ENCODE data around the gene CCDC47.
A peak's percentile ranks its signal among the peaks of the same experiment; 100 is the strongest.
"Not testable (repeated sequence)": the region's sequence is repeated elsewhere in the genome, so short reads cannot be mapped to it uniquely, and the experiment has no call there.

The CCDC47 gene

GRCh38 chr17:63780928-63781327 is 7.5 kb upstream of the CCDC47 start:
- DNase-seq: no peak

DNA sequence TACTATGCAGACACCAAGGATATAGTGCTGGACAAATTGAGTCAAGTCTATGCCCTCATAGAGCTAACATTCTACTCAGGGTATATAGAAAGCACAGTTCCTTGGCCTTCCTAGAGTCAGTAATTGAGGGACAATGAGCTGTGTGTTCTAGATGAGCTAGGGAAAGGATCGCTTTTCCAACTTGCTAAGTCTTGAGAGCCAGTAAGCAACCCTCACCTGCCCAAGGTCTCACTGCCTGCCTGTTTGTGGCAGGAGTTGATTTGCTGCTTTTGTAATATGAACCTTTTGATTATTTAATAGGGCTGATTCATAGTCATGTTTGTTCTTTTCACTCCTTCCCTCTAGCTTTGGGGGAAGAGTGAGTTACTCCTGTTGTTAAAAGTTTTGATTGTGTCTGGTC is 7.1 kb upstream of the CCDC47 start:
- no peak for DNase-seq

GRCh38 chr17:63775420-63775819 is 2.0 kb upstream of the CCDC47 start:
- DNase-seq: no peak

- no peak for DNase-seq
Observed at GRCh38 chr17:63774969-63775265, 1.5 kb upstream of the CCDC47 start.

DNA sequence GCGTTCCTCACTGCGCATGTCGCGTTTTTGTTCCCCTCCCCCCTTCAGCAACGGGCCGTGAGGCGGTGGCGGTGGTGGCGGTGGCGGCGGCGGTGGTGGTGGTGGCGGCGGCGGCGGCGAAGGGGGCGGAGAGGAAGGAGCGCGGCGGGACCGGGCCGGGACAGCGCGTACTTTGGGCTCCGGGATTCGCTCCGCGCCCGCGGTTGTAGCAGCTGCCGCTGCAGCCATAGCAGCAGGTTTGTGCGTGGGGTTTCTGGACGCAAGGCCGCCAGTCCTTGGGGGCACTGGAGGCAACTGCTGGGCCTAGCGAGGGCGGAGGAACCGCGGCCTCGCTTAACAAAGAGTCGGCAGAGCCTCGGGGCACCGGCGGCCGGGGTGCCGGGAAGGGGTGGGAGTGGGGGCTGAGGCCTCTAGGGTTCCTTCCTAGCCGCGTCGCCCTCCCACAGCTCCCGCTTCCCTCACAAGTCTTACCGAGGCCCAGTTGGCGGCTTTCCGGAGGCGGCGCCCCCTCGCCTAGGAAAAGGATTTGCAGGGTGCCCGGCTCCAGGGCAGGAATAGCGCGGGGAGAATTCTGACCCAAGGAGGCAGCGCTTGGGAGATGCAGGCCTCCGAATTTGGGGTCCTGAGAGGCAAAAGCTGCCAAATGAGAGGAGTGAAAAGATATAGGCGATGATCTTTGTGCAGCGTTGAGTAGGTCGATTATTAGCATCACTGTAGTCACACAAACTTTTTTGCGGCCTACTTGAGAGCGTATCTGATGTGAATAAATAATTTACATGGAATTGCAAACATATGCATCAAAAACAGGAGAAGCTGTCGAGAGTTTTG is 958 bp upstream of the CCDC47 start, which contains the start of gene DDX42:
DDX42 (plus strand) TSS at position 30 of the 828 bp plus-strand sequence. CDS start 12,880 bp downstream, outside the sequence.
- no peak for DNase-seq

DNA sequence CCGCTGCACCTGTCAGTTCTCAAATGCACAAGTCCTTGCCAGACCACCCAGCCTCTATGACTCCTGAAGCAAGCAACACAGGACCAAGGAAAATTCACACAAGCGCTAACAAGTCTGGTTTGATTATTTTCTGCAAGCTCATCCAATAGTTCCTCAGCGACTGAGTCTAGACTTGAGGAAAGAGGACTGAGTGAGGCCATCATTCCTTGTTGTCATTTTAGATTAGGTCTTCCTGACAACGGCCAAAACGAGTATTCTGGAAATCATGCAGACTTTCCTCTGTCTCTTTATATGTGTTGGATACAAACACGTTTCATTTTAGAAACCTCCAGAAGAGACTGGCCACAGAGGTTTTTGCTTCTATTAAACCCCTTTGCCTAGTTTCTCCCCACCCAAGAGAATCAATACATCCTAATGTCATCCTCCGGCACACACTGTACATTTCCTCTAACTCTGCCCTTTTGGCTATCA is 561 bp downstream of the CCDC47 start:
- DNase-seq: no peak

GRCh38 chr17:63768433-63768832 is 5.0 kb downstream of the CCDC47 start:
- DNase-seq: no peak

- no peak for DNase-seq
Observed at GRCh38 chr17:63766754-63767153, 6.6 kb downstream of the CCDC47 start.

DNA sequence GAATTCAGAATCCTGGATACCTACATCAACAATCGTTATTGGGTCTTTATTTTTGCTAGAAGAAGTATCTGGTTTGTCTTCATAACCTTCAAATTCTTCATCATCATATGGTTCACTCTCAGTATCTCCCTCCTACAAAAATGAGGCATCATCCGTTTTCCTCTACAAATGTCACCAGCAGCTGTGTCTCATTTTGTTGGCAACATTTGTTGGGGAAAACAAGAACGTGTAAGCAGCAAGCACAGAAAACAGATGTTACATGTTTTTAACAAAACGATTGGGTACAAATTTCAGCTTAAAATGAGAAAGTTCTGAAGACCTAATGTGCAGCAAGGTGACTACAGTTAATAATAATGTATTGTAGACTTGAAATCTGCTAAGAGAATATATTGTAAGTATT is 8.7 kb downstream of the CCDC47 start:
- no peak for DNase-seq

- DNase-seq: no peak
Observed at GRCh38 chr17:63762161-63763078, 11.0 kb downstream of the CCDC47 start.

DNA sequence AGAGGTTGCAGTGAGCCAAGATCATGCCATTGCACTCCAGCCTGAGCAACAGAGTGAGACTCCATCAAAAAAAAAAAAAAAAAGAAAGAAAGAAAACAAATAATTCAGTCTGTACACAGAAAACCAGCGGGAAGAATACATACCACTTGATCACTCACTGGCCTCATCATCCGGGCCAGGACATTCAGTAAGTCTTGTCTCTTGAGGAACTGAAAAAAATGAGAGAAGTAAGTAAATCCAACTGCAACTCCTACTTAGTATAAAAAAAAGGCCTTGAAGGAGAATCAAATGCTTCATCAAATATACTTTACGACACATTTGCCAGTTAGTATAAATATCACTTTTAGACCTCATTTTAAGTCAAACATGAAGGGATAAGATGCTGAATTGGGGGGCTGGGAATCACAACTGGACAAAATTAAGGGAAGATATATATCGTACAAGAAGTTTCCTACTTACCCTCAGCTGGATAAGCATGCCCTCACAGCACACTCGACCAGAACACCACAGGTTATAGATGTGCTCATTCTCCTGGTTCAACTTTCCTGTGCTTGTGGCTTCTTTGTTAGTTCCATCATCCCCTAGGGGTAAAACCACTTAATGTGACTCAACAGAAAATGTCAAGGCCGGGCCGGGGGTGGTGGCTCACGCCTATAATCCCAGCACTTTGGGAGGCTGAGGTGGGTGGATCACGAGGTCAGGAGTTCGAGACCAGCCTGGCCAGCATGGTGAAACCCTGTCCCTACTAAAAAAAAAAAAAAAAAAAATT is 12.4 kb downstream of the CCDC47 start:
- DNase-seq: no peak

- DNase-seq: no peak
Observed at GRCh38 chr17:63758428-63758827, 15.0 kb downstream of the CCDC47 start.

GRCh38 chr17:63754046-63754445 is 19.4 kb downstream of the CCDC47 start:
- no peak for DNase-seq

DNA sequence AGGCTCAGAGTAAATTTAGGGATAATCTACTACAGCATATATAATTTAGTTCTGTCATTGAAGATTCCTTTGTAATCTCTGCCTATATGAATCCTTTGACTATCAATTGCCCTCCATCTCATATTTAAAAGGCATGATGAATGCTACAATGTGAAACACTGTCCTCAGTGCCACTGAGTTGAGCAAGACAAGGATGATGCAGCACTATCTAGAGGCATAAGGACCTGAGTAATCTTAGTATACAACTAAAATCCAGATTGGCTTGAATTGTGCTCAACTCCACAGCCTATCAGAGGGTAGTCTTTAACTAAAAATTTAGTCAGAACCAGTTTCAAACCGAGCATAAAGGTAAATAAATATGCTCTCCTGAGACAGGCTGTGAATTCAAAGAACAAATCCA is 20.2 kb downstream of the CCDC47 start:
- no peak for DNase-seq

DNA sequence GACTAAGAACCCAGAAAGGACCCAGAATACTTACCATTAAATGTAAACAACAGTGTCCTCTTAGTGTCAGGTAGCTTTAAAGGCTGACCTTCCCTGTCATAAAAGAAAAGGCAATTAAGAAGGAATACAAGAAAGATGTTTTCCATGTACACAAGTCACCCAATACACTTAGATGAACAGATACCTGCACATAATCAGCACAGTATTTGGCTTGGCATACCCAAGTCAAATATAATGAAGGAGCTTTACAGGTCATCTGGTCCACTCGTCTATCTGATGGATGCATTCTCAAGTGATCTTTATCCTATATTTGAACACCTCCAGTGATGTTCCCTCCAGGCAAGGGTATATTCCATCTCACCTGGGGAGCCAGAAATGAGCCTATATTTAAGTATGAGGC is 20.7 kb downstream of the CCDC47 start:
- no peak for DNase-seq

DNA sequence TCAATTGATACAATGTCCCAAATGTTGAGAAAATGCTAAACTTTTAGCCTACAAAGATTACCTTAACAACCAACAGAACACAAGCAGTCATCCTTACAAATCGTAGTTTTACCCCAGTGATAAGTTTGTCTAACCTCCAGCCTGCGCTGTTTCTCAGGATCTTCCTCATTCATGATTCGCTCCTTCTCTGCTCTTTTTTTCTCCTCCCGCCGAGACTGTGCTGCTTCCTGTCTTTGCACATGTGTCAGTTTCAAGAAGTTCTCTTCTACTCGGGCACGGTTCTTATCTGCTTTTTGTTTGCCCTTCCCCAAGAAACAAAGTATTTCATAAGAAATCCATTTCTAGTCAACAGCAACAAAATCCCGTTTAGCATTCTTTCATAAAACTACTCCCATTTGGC is 21.6 kb downstream of the CCDC47 start:
- no peak for DNase-seq

DNA sequence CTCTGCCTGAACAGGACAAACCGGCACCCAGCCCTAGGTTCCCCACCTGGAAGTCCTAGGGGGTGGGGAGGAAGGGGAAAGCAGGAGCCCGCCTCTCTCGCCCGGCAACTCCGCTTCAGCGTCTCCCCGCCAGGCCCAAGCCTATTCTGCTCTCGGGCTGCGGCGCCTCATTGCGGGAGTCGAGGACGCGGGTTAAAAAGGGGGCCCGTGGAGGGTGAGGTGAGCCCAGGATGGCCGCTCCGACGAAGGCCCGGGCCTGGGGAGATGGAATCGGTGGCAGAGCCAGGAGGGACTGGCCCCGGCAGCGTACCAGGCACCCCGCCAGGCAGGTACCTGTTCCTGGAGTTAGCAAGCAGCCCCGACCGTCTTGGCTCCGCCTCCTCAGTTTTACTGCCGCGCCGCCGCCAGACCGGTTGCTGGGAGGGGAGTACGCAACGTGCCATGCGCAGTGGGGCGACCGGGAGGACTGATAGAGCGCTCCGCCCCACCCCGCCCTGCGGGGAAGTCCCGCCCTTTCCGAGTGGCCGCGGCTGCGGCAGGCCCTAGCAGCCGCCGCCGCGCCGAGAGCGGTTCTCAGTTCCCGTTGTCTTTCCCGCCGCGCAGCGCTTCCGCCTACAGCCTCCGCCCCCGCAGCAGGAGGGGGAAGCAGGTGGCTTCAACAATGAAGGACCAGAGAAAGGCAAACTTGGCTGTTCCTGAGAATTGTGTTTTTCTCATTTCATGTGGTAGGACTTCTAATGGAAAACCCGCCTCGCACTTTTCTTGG is 31.8 kb downstream of the CCDC47 start, which contains the start of gene STRADA:
STRADA (minus strand) TSS at position 392 of the 766 bp plus-strand sequence. CDS start 13,430 bp downstream, outside the sequence.
- peak; percentile 97 for DNase-seq

- DNase-seq: no peak
Observed at GRCh38 chr17:63741143-63741407, 32.3 kb downstream of the CCDC47 start.

GRCh38 chr17:63740464-63741142 is 32.8 kb downstream of the CCDC47 start:
- no peak for DNase-seq

- DNase-seq: no peak
Observed at GRCh38 chr17:63735691-63736090, 37.7 kb downstream of the CCDC47 start.

GRCh38 chr17:63722403-63722802 is 51.0 kb downstream of the CCDC47 start:
- no peak for DNase-seq

DNA sequence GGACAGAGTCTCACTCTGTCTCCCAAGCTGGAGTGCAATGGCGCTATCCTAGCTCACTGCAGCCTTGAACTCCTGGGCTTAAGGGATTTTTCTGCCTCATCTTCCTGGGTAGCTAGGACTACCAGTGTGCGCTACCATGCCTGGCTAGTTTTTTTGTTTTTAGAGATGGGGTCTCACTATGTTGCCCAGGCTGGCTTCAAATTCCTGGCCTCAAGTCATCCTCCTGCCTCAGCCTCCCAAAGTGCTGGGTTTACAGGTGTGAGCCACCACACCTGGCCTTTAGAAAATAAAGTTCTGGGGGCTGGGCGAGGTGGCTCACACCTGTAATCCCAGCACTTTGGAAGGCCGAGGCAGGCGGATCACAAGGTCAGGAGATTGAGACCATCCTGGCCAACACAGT is 53.2 kb downstream of the CCDC47 start:
- not testable (repeated sequence) for DNase-seq

Data from NCI-H1105 (cell line).